Fibroblast of pulmonary artery (primary cell): ENCODE results near the gene CALML5.
A peak's percentile ranks its signal among the peaks of the same experiment; 100 is the strongest.

Source experiments
- DNase-seq: peaks from one replicate; pipeline ENCODE4 v3.0.0-alpha.2; 2010; ENCODE audit warnings: low read depth
- H3K4me3 ChIP-seq: replicated peaks from 2 replicates; pipeline ENCODE4 v1.5.1; 2011; ENCODE audit warnings: low read depth, mild to moderate bottlenecking, control low read depth, low read length, moderate library complexity
- CTCF ChIP-seq: IDR thresholded peaks from 2 replicates; pipeline ENCODE4 v1.5.1; 2011; ENCODE audit warnings: mild to moderate bottlenecking, control low read depth, low read length, inconsistent platforms; ENCODE audit errors: missing control alignments

The CALML5 gene

DNA sequence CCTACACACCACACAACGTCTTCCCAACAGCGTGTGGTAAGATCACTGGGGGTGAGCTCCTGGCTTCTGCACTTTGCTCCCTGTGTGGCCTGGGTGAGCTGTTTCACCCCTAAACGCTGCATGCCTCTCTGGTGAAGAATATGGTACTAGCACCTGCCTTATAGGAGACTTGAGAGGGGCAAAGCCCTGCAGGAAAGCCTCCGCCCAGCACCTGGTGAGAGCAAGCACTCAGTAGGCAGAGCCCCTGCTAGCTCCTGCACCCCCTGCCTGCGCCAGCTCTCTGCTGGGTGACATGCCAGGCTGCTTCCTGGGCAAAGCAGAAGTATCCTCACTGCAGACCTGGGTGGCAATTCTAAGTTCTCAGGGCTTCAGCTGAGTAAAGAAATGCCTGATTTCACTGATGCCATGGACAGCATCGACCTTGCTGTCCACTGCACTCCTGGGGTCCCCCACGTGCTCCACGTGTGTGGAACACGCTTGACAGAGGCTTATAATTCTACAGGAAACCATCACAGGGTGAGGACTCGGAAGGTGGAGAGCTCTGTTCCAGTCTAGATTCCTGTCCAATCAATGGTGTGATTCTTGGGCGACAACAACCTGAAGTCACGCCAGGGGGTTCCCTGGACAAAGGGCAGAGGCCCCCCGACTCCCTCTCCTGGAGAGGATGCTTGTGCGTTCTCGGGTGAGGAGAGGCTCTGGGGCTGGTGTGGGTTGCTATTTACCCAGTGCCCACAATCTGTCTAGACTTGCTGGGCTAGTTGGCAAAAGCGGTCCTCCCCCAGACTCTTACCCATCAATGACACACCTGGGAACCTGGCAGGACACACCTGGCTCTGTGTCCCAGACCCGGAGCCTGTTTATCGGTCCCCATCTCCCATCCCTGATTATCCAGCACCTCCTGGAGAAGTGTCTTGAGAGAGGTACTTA is 5.0 kb upstream of the CALML5 start:
- DNase-seq, result no peak
- no peak overlapping the region for H3K4me3 ChIP-seq
- TF ChIP-seq CTCF, result no peak

- H3K4me3 ChIP-seq, result no peak overlapping the region
- no peak for TF ChIP-seq CTCF
- DNase-seq, result no peak
These were observed 4.1 kb upstream of the CALML5 start for GRCh38 chr10:5503477-5503835.

GRCh38 chr10:5502571-5503476 is 3.5 kb upstream of the CALML5 start:
- no peak for DNase-seq
- no peak for TF ChIP-seq CTCF
- H3K4me3 ChIP-seq, result no peak overlapping the region

DNA sequence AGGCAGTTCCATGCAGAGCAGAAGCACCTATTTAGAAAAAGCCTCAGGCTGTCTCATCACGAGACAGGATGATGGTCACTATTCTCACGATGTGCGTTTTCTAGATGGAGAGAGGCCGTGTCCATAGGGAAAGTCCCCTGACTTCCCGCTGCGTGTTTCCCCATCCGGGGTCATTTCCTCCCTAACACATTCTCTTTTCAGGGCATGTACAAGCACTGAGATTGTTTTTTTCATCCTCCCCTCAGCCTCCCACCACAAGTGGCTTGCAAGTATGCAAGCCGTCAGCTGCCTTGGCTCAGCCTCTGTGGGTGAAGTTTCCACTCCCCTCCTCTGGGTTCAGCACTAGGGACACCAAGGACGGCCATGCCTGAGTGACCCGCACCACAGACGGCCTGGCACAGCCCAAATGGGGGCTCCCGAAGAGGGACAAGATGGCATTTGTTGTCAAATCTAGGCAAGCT is 2.7 kb upstream of the CALML5 start:
- peak; percentile 53 for DNase-seq
- TF ChIP-seq CTCF, result no peak
- H3K4me3 ChIP-seq, result no peak overlapping the region

GRCh38 chr10:5500910-5501309 is 1.5 kb upstream of the CALML5 start:
- no peak overlapping the region for H3K4me3 ChIP-seq
- DNase-seq, result no peak
- TF ChIP-seq CTCF, result no peak

GRCh38 chr10:5500162-5500670 is 846 bp upstream of the CALML5 start:
- DNase-seq, result no peak
- TF ChIP-seq CTCF, result no peak
- H3K4me3 ChIP-seq, result no peak overlapping the region
